A549 (cell line): ENCODE measurements around the gene PTPRN2. TPM values are rescaled to one million over a fixed set of nuclear protein-coding genes. Genes with fewer than 3 reads are reported as not detected.

Source experiments
- ATAC-seq, 2 experiments: fragments of 200-7000 bp in 1 of 2; fragments of >200 bp in 1 of 2; cut with Nextera tagmentation in 1 of 2; cut with Tn5 transposase in 1 of 2; 3 replicates each; pipeline versions ENCODE4 v1.8.0 to v1.9.1; 2018 to 2020; ENCODE audit warnings: mild to moderate bottlenecking in 1 of 2, moderate library complexity in 1 of 2
- CTCF ChIA-PET: fragments of 300-600 bp; sonication (Branson Sonifier 250); formaldehyde crosslinking; extraction: SDS; loops from one replicate; lab custom pipeline; 2021; ENCODE audit warnings: antibody characterized with exemption, inconsistent platforms; lab: Yijun Ruan, JAX
- POLR2A ChIA-PET: fragments of 350-600 bp; formaldehyde crosslinking; extraction: SDS; loops from one replicate; lab custom pipeline; 2021; ENCODE audit warnings: antibody characterized with exemption, inconsistent platforms; lab: Yijun Ruan, JAX
- DNase-seq, 2 experiments: peaks; one replicate each; pipeline versions ENCODE4 v3.0.0 to v3.0.0-alpha.2; 2011 to 2016; ENCODE audit warnings: low read depth in 1 of 2, low spot score in 1 of 2
- FAIRE-seq: peaks from 2 replicates; lab custom pipeline; 2011; peaks lifted over from hg19 to GRCh38; lab: Jason Lieb, UNC
- H3K27ac ChIP-seq, 2 experiments: fragments of >200 bp; sonication (Bioruptor Twin); formaldehyde crosslinking; 3 replicates each; pipeline ENCODE4 v1.5.1; 2016 to 2017
- H3K4me1 ChIP-seq: fragments of >200 bp; sonication (Bioruptor Twin); formaldehyde crosslinking; 3 replicates; pipeline ENCODE4 v1.6.1; 2016
- H3K4me2 ChIP-seq: fragments of >200 bp; sonication (Bioruptor Twin); formaldehyde crosslinking; 3 replicates; pipeline ENCODE4 v1.6.1; 2016
- H3K4me3 ChIP-seq: fragments of >200 bp; sonication (Bioruptor Twin); formaldehyde crosslinking; 3 replicates; pipeline ENCODE4 v1.5.1; 2016
- H3K9me3 ChIP-seq: fragments of >200 bp; sonication (Bioruptor Twin); formaldehyde crosslinking; 3 replicates; pipeline ENCODE4 v1.6.1; 2016
- ATOH8 ChIP-seq: fragments of 250-450 bp; sonication (Bioruptor Pico); IDR thresholded peaks from 2 replicates; pipeline ENCODE4 v1.5.0; 2020; ENCODE audit warnings: low read depth, mild to moderate bottlenecking, moderate library complexity
- BHLHE40 ChIP-seq: IDR thresholded peaks from 2 replicates; pipeline ENCODE4 v1.6.1; 2012; ENCODE audit warnings: low read depth, low read length, inconsistent platforms
- CBX2 ChIP-seq: fragments of 200-600 bp; sonication (generic); IDR thresholded peaks from 2 replicates; pipeline ENCODE4 v1.6.1; 2016; ENCODE audit warnings: low read depth, mild to moderate bottlenecking, borderline replicate concordance
- CBX8 ChIP-seq: fragments of 200-600 bp; sonication (generic); IDR thresholded peaks from 2 replicates; pipeline ENCODE4 v1.6.1; 2016
- EHF ChIP-seq: fragments of 250-450 bp; sonication (Bioruptor Pico); IDR thresholded peaks from 2 replicates; pipeline ENCODE4 v1.5.0; 2020; ENCODE audit warnings: mild to moderate bottlenecking
- EP300 ChIP-seq, 2 experiments: fragments of >200 bp; sonication (Bioruptor Twin); formaldehyde crosslinking; IDR thresholded peaks; 2 replicates in 1 of 2; 3 replicates in 1 of 2; pipeline ENCODE4 v1.6.1; 2016 to 2017
- FOXS1 ChIP-seq: fragments of 250-450 bp; sonication (Bioruptor Pico); IDR thresholded peaks from 2 replicates; pipeline ENCODE4 v1.5.0; 2020; ENCODE audit warnings: mild to moderate bottlenecking, moderate library complexity
- HOXA7 ChIP-seq: fragments of 250-450 bp; sonication (Bioruptor Pico); IDR thresholded peaks from 2 replicates; pipeline ENCODE4 v1.5.0; 2020; ENCODE audit warnings: mild to moderate bottlenecking, moderate library complexity
- JUN ChIP-seq, 2 experiments: fragments of >200 bp; sonication (Bioruptor Twin); formaldehyde crosslinking; IDR thresholded peaks; 2 replicates in 1 of 2; 3 replicates in 1 of 2; pipeline ENCODE4 v1.6.1; 2016 to 2017
- KDM1A ChIP-seq: fragments of 200-600 bp; sonication (generic); IDR thresholded peaks from 2 replicates; pipeline ENCODE4 v1.6.1; 2016; ENCODE audit warnings: low read depth, mild to moderate bottlenecking
- MAFK ChIP-seq: fragments of 450-650 bp; IDR thresholded peaks from 2 replicates; pipeline ENCODE4 v1.6.1; 2014; ENCODE audit not compliant: partially characterized antibody
- MAX ChIP-seq: IDR thresholded peaks from 2 replicates; pipeline ENCODE4 v1.6.1; 2012
- MAZ ChIP-seq: fragments of 150-350 bp; IDR thresholded peaks from 2 replicates; pipeline ENCODE4 v1.6.1; 2014; ENCODE audit warnings: antibody characterized with exemption, low read depth, low read length, borderline replicate concordance
- PHF8 ChIP-seq: fragments of 200-600 bp; sonication (generic); IDR thresholded peaks from 2 replicates; pipeline ENCODE4 v1.6.1; 2016; ENCODE audit warnings: low read depth, mild to moderate bottlenecking, antibody characterized with exemption, moderate library complexity, borderline replicate concordance
- POLR2A ChIP-seq: IDR thresholded peaks from 2 replicates; pipeline ENCODE4 v1.6.1; 2012; ENCODE audit warnings: mild to moderate bottlenecking, low read length
- RAD21 ChIP-seq, 2 experiments: fragments of >200 bp in 1 of 2; sonication (Bioruptor Twin) in 1 of 2; formaldehyde crosslinking in 1 of 2; IDR thresholded peaks in 1 of 2; conservative IDR thresholded peaks in 1 of 2; 2 replicates in 1 of 2; 3 replicates in 1 of 2; pipeline ENCODE4 v1.6.1; 2012 to 2018; ENCODE audit warnings: inconsistent platforms in 1 of 2
- RCOR1 ChIP-seq: fragments of 150-350 bp; IDR thresholded peaks from 2 replicates; pipeline ENCODE4 v1.6.1; 2014; ENCODE audit warnings: antibody characterized with exemption, low read length, low read depth
- RFX5 ChIP-seq: fragments of 450-650 bp; IDR thresholded peaks from 2 replicates; pipeline ENCODE4 v1.7.1; 2014; ENCODE audit warnings: antibody characterized with exemption, mild to moderate bottlenecking, moderate library complexity
- SMC3 ChIP-seq: fragments of >200 bp; sonication (Bioruptor Twin); formaldehyde crosslinking; IDR thresholded peaks from 3 replicates; pipeline ENCODE4 v1.6.1; 2018; ENCODE audit warnings: inconsistent platforms
- ZFP36 ChIP-seq: fragments of 450-650 bp; IDR thresholded peaks from 2 replicates; pipeline ENCODE4 v1.6.1; 2014; ENCODE audit warnings: borderline replicate concordance; ENCODE audit not compliant: partially characterized antibody
- ZNF302 ChIP-seq: fragments of 250-450 bp; sonication (Bioruptor Pico); IDR thresholded peaks from 2 replicates; pipeline ENCODE4 v1.9.0; 2021; ENCODE audit warnings: inconsistent platforms, mild to moderate bottlenecking, moderate library complexity
- ZSCAN20 ChIP-seq: fragments of 250-450 bp; sonication (Bioruptor Pico); IDR thresholded peaks from 2 replicates; pipeline ENCODE4 v1.8.0; 2022; ENCODE audit warnings: mild to moderate bottlenecking, moderate library complexity
- WGBS: methylation state at CpG from one replicate; pipeline ENCODE4 v1.1.6; 2017; ENCODE audit errors: missing lambda C conversion rate; 5-methylcytosine and 5-hydroxymethylcytosine counted together
- polyA plus RNA-seq, 4 experiments: library from polyadenylated mRNA; depleted of rRNA in 3 of 4; stranded (reverse); fragments of >200 nt; fragmentation: RNase III in 1 of 4; extraction: RNeasy Plus Mini Kit Qiagen cat#74134 plus additional on column Dnase treatment in 1 of 4; gene quantifications; 2 replicates in 3 of 4; 3 replicates in 1 of 4; pipeline ENCODE4 v1.2.3, GENCODE V29; 2011 to 2017
- TF ChIP-seq, protein P1 (sequence below): fragments of 250-450 bp; sonication (Bioruptor Pico); IDR thresholded peaks from 2 replicates; pipeline ENCODE4 v1.5.0; 2021; ENCODE audit warnings: mild to moderate bottlenecking, moderate library complexity, borderline replicate concordance
- TF ChIP-seq, protein P2 (sequence below): IDR thresholded peaks from 2 replicates; pipeline ENCODE4 v1.6.1; 2012; ENCODE audit warnings: low read depth, borderline replicate concordance

PTPRN2 gene
- polyA plus RNA-seq, 2 of the 4 experiments (the other 2 are of a cell fraction), result 0.41 to 1.2 TPM

- WGBS, result 80% methylated on average over 30 of the region's 36 CpGs
- ATAC-seq (no peak), FAIRE-seq (no peak), DNase-seq (no peak)
- no peak overlapping the region for H3K4me3 ChIP-seq
- no peak overlapping the region for H3K27ac ChIP-seq
- ChIA-PET POLR2A (no interaction called here), CTCF (no interaction called here)
- no peaks in the 10 kb centered on the region for H3K4me1 ChIP-seq
- TF ChIP-seq POLR2A, result 0 out of 2 replicates have a peak, but pooled peaks have one; percentile 18
- no peak for TF ChIP-seq SMC3
- H3K4me2 ChIP-seq, result no peak overlapping the region
- peaks cover 11% of the 10 kb centered on the region; the same call in 2 of the 3 replicates for H3K9me3 ChIP-seq
Observed at GRCh38 chr7:157840174-157840913, 747.3 kb downstream of the PTPRN2 start.

GRCh38 chr7:157839672-157840167 lies 747.9 kb downstream of the PTPRN2 start:
- no peak overlapping the region for H3K4me2 ChIP-seq
- POLR2A ChIA-PET, result no interaction called here
- CTCF ChIA-PET, result no interaction called here
- H3K4me1 ChIP-seq, result no peaks in the 10 kb centered on the region
- peaks cover 11% of the 10 kb centered on the region; the same call in 2 of the 3 replicates for H3K9me3 ChIP-seq
- DNase-seq (no peak), FAIRE-seq (no peak), ATAC-seq (no peak)
- TF ChIP-seq EHF (no peak), MAFK (no peak), CBX2 (no peak), FOXS1 (CRISPR knock-in tag) (no peak), JUN (IDR thresholded peaks at IDR 0.05) (no peak), HOXA7 (CRISPR knock-in tag) (no peak), ATOH8 (no peak), ZFP36 (no peak)
- TF ChIP-seq, protein P1, sequence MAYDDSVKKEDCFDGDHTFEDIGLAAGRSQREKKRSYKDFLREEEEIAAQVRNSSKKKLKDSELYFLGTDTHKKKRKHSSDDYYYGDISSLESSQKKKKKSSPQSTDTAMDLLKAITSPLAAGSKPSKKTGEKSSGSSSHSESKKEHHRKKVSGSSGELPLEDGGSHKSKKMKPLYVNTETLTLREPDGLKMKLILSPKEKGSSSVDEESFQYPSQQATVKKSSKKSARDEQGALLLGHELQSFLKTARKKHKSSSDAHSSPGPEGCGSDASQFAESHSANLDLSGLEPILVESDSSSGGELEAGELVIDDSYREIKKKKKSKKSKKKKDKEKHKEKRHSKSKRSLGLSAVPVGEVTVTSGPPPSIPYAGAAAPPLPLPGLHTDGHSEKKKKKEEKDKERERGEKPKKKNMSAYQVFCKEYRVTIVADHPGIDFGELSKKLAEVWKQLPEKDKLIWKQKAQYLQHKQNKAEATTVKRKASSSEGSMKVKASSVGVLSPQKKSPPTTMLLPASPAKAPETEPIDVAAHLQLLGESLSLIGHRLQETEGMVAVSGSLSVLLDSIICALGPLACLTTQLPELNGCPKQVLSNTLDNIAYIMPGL (CRISPR knock-in tag), result no peak
- H3K4me3 ChIP-seq, result no peak overlapping the region
- H3K27ac ChIP-seq, result no peak overlapping the region
- WGBS, result 52% methylated on average over 9 of the region's 9 CpGs

- H3K27ac ChIP-seq, result no peak overlapping the region
- ATAC-seq (no peak), DNase-seq (no peak), FAIRE-seq (no peak)
- no peak overlapping the region for H3K4me2 ChIP-seq
- CTCF ChIA-PET, result no interaction called here
- no peaks in the 10 kb centered on the region for H3K4me1 ChIP-seq
- no peak overlapping the region for H3K4me3 ChIP-seq
- POLR2A ChIA-PET, result no interaction called here
- whole genome bisulfite sequencing, result 13% methylated on average over 2 of the region's 2 CpGs
- H3K9me3 ChIP-seq, result peaks cover 11% of the 10 kb centered on the region; the same call in 2 of the 3 replicates
- TF ChIP-seq MAX (no peak), RAD21 (conservative IDR thresholded peaks at IDR 0.05 in 1 of 2, IDR thresholded peaks at IDR 0.05 in 1 of 2) (no peak), CBX8 (no peak), MAZ (no peak), BHLHE40 (no peak), RCOR1 (no peak), EP300 (IDR thresholded peaks at IDR 0.05) (no peak), ATOH8 (no peak), KDM1A (no peak), ZSCAN20 (no peak), ZNF302 (no peak), RFX5 (no peak), PHF8 (no peak)
- TF ChIP-seq, protein P2, sequence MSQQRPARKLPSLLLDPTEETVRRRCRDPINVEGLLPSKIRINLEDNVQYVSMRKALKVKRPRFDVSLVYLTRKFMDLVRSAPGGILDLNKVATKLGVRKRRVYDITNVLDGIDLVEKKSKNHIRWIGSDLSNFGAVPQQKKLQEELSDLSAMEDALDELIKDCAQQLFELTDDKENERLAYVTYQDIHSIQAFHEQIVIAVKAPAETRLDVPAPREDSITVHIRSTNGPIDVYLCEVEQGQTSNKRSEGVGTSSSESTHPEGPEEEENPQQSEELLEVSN, result no peak
Observed at GRCh38 chr7:157839226-157839625, 748.4 kb downstream of the PTPRN2 start.
